DMS 273 treated with DMSO at 0.1 percent for 48 hours (cell line): ENCODE data around the gene TRPM2.

Source experiments
- DNase-seq: peaks from one replicate; lab custom pipeline; 2025; lab: John Stamatoyannopoulos, UW

Gene TRPM2

GRCh38 chr21:44429894-44430293 is 76.5 kb downstream of the TRPM2 start:
- no peak for DNase-seq

GRCh38 chr21:44431300-44431699 is 77.9 kb downstream of the TRPM2 start:
- no peak for DNase-seq

- no peak for DNase-seq
Observed at GRCh38 chr21:44432841-44433790, 79.7 kb downstream of the TRPM2 start.

- no peak for DNase-seq
Observed at GRCh38 chr21:44433791-44434567, 80.6 kb downstream of the TRPM2 start.

- DNase-seq: no peak
Observed at GRCh38 chr21:44434568-44434925, 81.1 kb downstream of the TRPM2 start.

GRCh38 chr21:44434936-44435635 is 81.7 kb downstream of the TRPM2 start:
- DNase-seq: no peak

GRCh38 chr21:44436111-44436611 is 82.7 kb downstream of the TRPM2 start:
- DNase-seq: no peak

- DNase-seq: no peak
Observed at GRCh38 chr21:44436958-44437357, 83.5 kb downstream of the TRPM2 start.

- no peak for DNase-seq
Observed at GRCh38 chr21:44437371-44437695, 83.9 kb downstream of the TRPM2 start.

GRCh38 chr21:44437696-44438431 is 84.4 kb downstream of the TRPM2 start:
- DNase-seq: no peak

GRCh38 chr21:44438531-44439210 is 85.2 kb downstream of the TRPM2 start:
- DNase-seq: no peak

GRCh38 chr21:44439211-44439600 is 85.8 kb downstream of the TRPM2 start:
- no peak for DNase-seq

GRCh38 chr21:44440241-44441040 is 87.0 kb downstream of the TRPM2 start:
- DNase-seq: no peak

- no peak for DNase-seq
Observed at GRCh38 chr21:44441041-44441400, 87.6 kb downstream of the TRPM2 start.

- no peak for DNase-seq
Observed at GRCh38 chr21:44441581-44442265, 88.3 kb downstream of the TRPM2 start.

GRCh38 chr21:44442266-44443125 is 89.1 kb downstream of the TRPM2 start:
- no peak for DNase-seq

- no peak for DNase-seq
Observed at GRCh38 chr21:44443291-44443890, 90.0 kb downstream of the TRPM2 start.

GRCh38 chr21:44443891-44444285 is 90.5 kb downstream of the TRPM2 start:
- DNase-seq: no peak
